ENCODE results near the gene NKTR.

Gene NKTR

GRCh38 chr3:42696356-42697288, 96.1 kb downstream of the NKTR start:
- no peak for DNase-seq (ENCODE audit: low spot score)

- DNase-seq (ENCODE audit: low spot score) = no peak
These were observed 97.0 kb downstream of the NKTR start for GRCh38 chr3:42697289-42698051.

Data from GM03348 (cell line).